K562 (cell line): ENCODE data around the gene CFD. TPM values are rescaled to one million over a fixed set of nuclear protein-coding genes. Genes with fewer than 3 reads are reported as not detected.

Source experiments
- E2F6 ChIP-seq, 2 experiments: IDR thresholded peaks; 2 replicates each; pipeline ENCODE4 v1.6.1; 2011; ENCODE audit warnings: borderline replicate concordance in 1 of 2, control low read depth in 1 of 2, low read depth in 1 of 2, low read length in 1 of 2, mild to moderate bottlenecking in 1 of 2, mixed read lengths in 1 of 2, moderate library complexity in 1 of 2; ENCODE audit not compliant: insufficient read depth in 1 of 2, insufficient read length in 1 of 2, poor library complexity in 1 of 2, severe bottlenecking in 1 of 2; ENCODE audit errors: extremely low read depth in 1 of 2
- GABPA ChIP-seq: fragments of 200-800 bp; sonication (Bioruptor generic); conservative IDR thresholded peaks from 2 replicates; pipeline ENCODE4 v1.6.1; 2016; ENCODE audit warnings: low read depth, missing genetic modification characterization, missing compliant biosample characterization
- GABPB1 ChIP-seq: sonication (generic); formaldehyde crosslinking; IDR thresholded peaks from 2 replicates; pipeline ENCODE4 v1.8.0; 2022; ENCODE audit warnings: mild to moderate bottlenecking, missing genetic modification reagents
- HNRNPK ChIP-seq: fragments of 200-400 bp; formaldehyde crosslinking; IDR thresholded peaks from one replicate; pipeline ENCODE4 v1.6.1; 2018; ENCODE audit warnings: mild to moderate bottlenecking, low read depth, low read length; ENCODE audit not compliant: poor library complexity, severe bottlenecking
- NCOA4 ChIP-seq: fragments of 450-650 bp; IDR thresholded peaks from 2 replicates; pipeline ENCODE4 v1.6.1; 2018; ENCODE audit warnings: mild to moderate bottlenecking; ENCODE audit not compliant: partially characterized antibody
- NR2F6 ChIP-seq: fragments of 450-650 bp; formaldehyde crosslinking; IDR thresholded peaks from 2 replicates; pipeline ENCODE4 v1.4.0; 2020; ENCODE audit warnings: mild to moderate bottlenecking
- PATZ1 ChIP-seq: fragments of 250-450 bp; sonication (Bioruptor Pico); IDR thresholded peaks from 2 replicates; pipeline ENCODE4 v1.5.0; 2020; ENCODE audit warnings: mild to moderate bottlenecking, borderline replicate concordance
- SNRNP70 ChIP-seq: fragments of 200-400 bp; formaldehyde crosslinking; optimal IDR thresholded peaks from 2 replicates; pipeline ENCODE3; 2017; ENCODE audit warnings: low read depth, low read length
- THRB ChIP-seq: fragments of 450-650 bp; formaldehyde crosslinking; conservative IDR thresholded peaks from 2 replicates; pipeline ENCODE4 v1.4.0; 2022; ENCODE audit warnings: mild to moderate bottlenecking, missing genetic modification characterization
- ZBTB2 ChIP-seq: fragments of 450-650 bp; IDR thresholded peaks from 2 replicates; pipeline ENCODE4 v1.6.1; 2016; ENCODE audit warnings: antibody characterized with exemption
- ZNF592 ChIP-seq: fragments of 450-650 bp; IDR thresholded peaks from 2 replicates; pipeline ENCODE4 v1.6.1; 2017; ENCODE audit warnings: antibody characterized with exemption, mild to moderate bottlenecking
- polyA plus RNA-seq, 8 experiments: library from polyadenylated mRNA; depleted of rRNA in 4 of 8; stranded (reverse) in 5 of 8; unstranded in 3 of 8; fragments of >200 nt; fragmentation: Nextera tagmentation in 2 of 8; fragmentation: Illumina TruSeq in 1 of 8; extraction: Ambion mirVana in 2 of 8; extraction: Trizol in 1 of 8; gene quantifications; 2 replicates each; pipeline versions ENCODE4 v1.2.1 to v1.2.3, GENCODE V29; 2011 to 2014; ENCODE audit warnings: inconsistent platforms in 1 of 8, missing spikeins in 1 of 8
- total RNA-seq, 7 experiments: library from RNA; depleted of rRNA in 6 of 7; stranded (reverse); fragments of >200 nt in 6 of 7; fragmentation: Illumina TruSeq in 2 of 7; extraction: Trizol in 2 of 7; gene quantifications; 2 replicates each; pipeline versions ENCODE4 v1.2.1 to v1.2.3, GENCODE V29; 2011 to 2021; ENCODE audit warnings: low replicate concordance in 1 of 7

The CFD gene
- total and polyA plus RNA-seq, 9 of the 15 experiments (the other 6 are each of a cell fraction or from before 2014, with no cell fraction given), result 0.52 to 59.4 (median 7.6) TPM

- TF ChIP-seq ZNF592 (peak; percentile 66), NCOA4 (no peak), E2F6 (IDR thresholded peaks at IDR 0.05; ENCODE audit: borderline replicate concordance in 1 of 2, extremely low read depth in 1 of 2, insufficient read depth in 1 of 2, insufficient read length in 1 of 2, low read depth in 1 of 2, low read length in 1 of 2, poor library complexity in 1 of 2, severe bottlenecking in 1 of 2) (peak; percentile 21 to 35), ZBTB2 (peak; percentile 62), PATZ1 (CRISPR knock-in tag) (no peak), HNRNPK (no peak), SNRNP70 (no peak), NR2F6 (CRISPR knock-in tag) (no peak), GABPA (tag) (peak; percentile 68), THRB (peak; percentile 88; the same call in 1 of the 2 replicates), GABPB1 (CRISPR knock-in tag) (no peak)
Observed at GRCh38 chr19:900302-901111, 41.0 kb downstream of the CFD start (continued).
